Measurements from ENCODE around the gene SEPTIN7. TPM values are rescaled to one million over a fixed set of nuclear protein-coding genes. Genes with fewer than 3 reads are reported as not detected.

Gene SEPTIN7
- 299 and 340 TPM in 2 replicates for total RNA-seq

DNA sequence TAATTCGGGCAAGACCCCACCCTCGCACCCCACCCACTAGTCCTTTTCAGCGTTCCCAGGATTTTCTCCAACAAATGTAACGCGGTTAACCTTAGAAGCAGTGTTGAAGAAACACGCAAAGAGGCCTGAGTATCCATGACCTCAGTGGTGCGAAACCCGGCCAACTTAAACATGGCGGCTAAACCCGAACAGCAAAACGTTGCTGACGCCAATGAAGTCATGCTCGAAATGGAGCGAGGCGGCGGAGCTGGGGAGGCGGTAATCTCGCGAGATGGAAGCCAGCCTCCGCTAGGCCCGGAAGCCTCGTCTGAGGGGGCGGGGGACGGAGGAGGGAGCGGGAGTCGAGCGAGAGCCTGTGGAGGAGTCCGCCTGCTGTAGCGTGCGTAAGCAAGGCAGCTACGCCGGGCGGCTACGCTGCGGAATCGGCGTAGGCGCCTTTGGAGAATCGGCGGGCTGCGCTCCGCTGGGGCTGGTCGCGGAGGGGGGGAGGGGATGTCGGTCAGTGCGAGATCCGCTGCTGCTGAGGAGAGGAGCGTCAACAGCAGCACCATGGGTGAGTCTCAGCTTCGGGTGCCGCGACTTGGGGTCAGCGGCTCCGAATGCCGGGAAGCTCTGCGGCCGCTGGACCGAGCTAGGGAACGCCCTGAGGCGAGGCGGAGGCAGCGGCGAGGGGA is at the start of gene SEPTIN7:
Gene SEPTIN7, plus strand, starts transcription at position 340 of the 674 bp plus-strand sequence. Its CDS starts 153 bp downstream, at position 493.

Other genes with a start within 250 kb of the SEPTIN7 start
- 25.3 and 31.6 TPM in 2 replicates for gene HERPUD2, start 105.9 kb upstream of the SEPTIN7 start, total RNA-seq

Measured in thoracic aorta endothelial cell (primary cell).